ENCODE results near the gene SLC5A1. TPM values are rescaled to one million over a fixed set of nuclear protein-coding genes. Genes with fewer than 3 reads are reported as not detected.

The SLC5A1 gene
- total and polyA plus RNA-seq, 9 of the 15 experiments (the other 6 are each of a cell fraction or from before 2014, with no cell fraction given), result not detected

- TF ChIP-seq YY1 (IDR thresholded peaks at IDR 0.05; ENCODE audit: borderline replicate concordance in 1 of 3, control insufficient read depth in 1 of 3, extremely low read depth in 1 of 3, insufficient read depth in 3 of 3, insufficient read length in 1 of 3, insufficient replicate concordance in 2 of 3, low read depth in 1 of 3, low read length in 2 of 3), result no peak
- no peak for TF ChIP-seq SOX6 (IDR thresholded peaks at IDR 0.05)
- no peak for TF ChIP-seq ZNF695 (CRISPR knock-in tag; IDR thresholded peaks at IDR 0.05)
- no peak for TF ChIP-seq RFX5 (IDR thresholded peaks at IDR 0.05; ENCODE audit: low read depth, low read length)
These were observed 57.6 kb downstream of the SLC5A1 start (continued) for GRCh38 chr22:32100711-32101110.

DNA sequence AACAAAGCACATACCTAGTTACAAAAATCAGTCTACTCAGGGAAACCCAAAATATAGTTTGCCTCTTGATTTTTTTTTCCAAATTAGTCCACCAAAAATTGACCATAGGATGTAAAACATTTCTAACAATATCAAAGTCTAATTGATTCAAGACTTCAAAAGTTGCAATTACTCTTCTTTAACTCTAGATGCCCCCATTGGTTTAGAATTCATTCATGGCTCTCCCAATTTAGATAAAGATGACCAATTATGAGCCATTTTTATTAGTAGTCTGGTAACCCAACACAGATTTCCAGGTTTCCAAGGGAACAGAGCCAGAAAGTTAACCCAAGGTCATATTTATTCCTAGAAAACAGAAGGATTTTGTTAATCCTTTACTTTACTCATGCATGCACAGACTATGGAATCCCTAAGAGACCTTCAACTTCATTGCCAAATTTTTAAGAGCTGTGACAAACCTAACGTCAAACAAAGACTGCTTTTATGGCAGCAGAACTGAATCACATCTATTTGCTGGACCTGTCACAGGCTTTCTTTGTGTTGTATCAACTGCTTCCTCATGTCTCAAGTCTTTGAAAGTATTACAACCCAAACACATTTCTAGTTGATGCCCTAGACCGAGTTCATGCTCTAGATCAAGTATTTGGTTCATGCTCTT, 60.7 kb downstream of the SLC5A1 start:
- BruUV-seq (replicated peaks), result no TSS peak
- POLR2A ChIA-PET, result no interaction called here
- WGBS (ENCODE audit: insufficient coverage, low coverage, missing lambda C conversion rate), result 6% methylated on average over 2 of the region's 2 CpGs
- TF ChIP-seq CAMTA2 (CRISPR knock-in tag; conservative IDR thresholded peaks at IDR 0.05), result no peak
- TF ChIP-seq RAD21 (CRISPR knock-in tag; conservative IDR thresholded peaks at IDR 0.05 in 1 of 2, IDR thresholded peaks at IDR 0.05 in 1 of 2), result peak; percentile 56 to 66
- TF ChIP-seq CTCF (IDR thresholded peaks at IDR 0.05 in 2 of 3, conservative IDR thresholded peaks at IDR 0.05 in 1 of 3; ENCODE audit: insufficient read depth in 2 of 3, low read depth in 1 of 3, low read length in 3 of 3), result peak in 1 of 3 experiments; percentile 53; a peak in 2 of 6 replicates
- TF ChIP-seq CBX5 (IDR thresholded peaks at IDR 0.05; ENCODE audit: borderline replicate concordance, low read depth), result no peak
- TF ChIP-seq KDM4B (IDR thresholded peaks at IDR 0.05; ENCODE audit: borderline replicate concordance in 2 of 2, low read depth in 1 of 2), result no peak
- TF ChIP-seq, protein P1, sequence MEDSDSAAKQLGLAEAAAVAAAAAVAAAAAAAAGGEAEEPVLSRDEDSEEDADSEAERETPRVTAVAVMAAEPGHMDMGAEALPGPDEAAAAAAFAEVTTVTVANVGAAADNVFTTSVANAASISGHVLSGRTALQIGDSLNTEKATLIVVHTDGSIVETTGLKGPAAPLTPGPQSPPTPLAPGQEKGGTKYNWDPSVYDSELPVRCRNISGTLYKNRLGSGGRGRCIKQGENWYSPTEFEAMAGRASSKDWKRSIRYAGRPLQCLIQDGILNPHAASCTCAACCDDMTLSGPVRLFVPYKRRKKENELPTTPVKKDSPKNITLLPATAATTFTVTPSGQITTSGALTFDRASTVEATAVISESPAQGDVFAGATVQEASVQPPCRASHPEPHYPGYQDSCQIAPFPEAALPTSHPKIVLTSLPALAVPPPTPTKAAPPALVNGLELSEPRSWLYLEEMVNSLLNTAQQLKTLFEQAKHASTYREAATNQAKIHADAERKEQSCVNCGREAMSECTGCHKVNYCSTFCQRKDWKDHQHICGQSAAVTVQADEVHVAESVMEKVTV (CRISPR knock-in tag; IDR thresholded peaks at IDR 0.05), result no peak

More for the DNA sequence above, 60.7 kb downstream of the SLC5A1 start:
- no peaks in the 10 kb centered on the region for H3K9me3 ChIP-seq (replicated peaks; ENCODE audit: control insufficient read depth, insufficient read depth, low read depth, low read length)
- no peaks in the 10 kb centered on the region for H3K36me3 ChIP-seq (ENCODE audit: control insufficient read depth, insufficient read depth, low read length)
- H3K4me1 ChIP-seq (replicated peaks in 1 of 2; ENCODE audit: control insufficient read depth in 2 of 2, insufficient read depth in 2 of 2, low read length in 2 of 2), result no peaks in the 10 kb centered on the region
- no peaks in the 10 kb centered on the region for H3K9me1 ChIP-seq (ENCODE audit: control insufficient read depth, insufficient read depth, low read length)
- ATAC-seq, result no peak
- no peak overlapping the region for H3K9ac ChIP-seq (ENCODE audit: insufficient read depth in 1 of 2, low read depth in 2 of 2, low read length in 2 of 2)
- FAIRE-seq, result no peak
- no peaks in the 10 kb centered on the region for H4K20me1 ChIP-seq (replicated peaks; ENCODE audit: control insufficient read depth, insufficient read depth, low read length)
- H3K79me2 ChIP-seq (ENCODE audit: control insufficient read depth, insufficient read depth, low read length), result no peaks in the 10 kb centered on the region
- DNase-seq (ENCODE audit: extremely low read depth in 1 of 4, low spot score in 3 of 4), result no peak
- in situ Hi-C loops (cut with MboI) (no loop called here), intact Hi-C loops (cut with micrococcal nuclease) (no loop called here)
- no peaks in the 10 kb centered on the region for H3K27me3 ChIP-seq (ENCODE audit: control insufficient read depth in 2 of 2, insufficient read depth in 2 of 2, low read length in 2 of 2)
- CTCF ChIA-PET (ENCODE audit: low intra/inter-chr PET ratio), result interaction anchor here (0.6 to 1.1 kb wide), 3 partner anchors 17 to 341 kb away, joined by 3 to 4 read pairs (median 3); no protein-coding TSS in a partner anchor
- no peak overlapping the region for H3K27ac ChIP-seq (ENCODE audit: extremely low read depth, low read depth, low read length)
- no peak overlapping the region for H2AFZ ChIP-seq (ENCODE audit: low read depth, low read length)
- no peak overlapping the region for H3K4me3 ChIP-seq
- H3K4me2 ChIP-seq (ENCODE audit: insufficient read depth, low read length), result no peak overlapping the region

All from K562 (cell line).